Esophagus muscularis mucosa (tissue), 3 donors: ENCODE results near the gene RRAD.

Source experiments
- POLR2A ChIP-seq: fragments of 450-650 bp; IDR thresholded peaks from one replicate; pipeline ENCODE4 v1.6.1; 2017; ENCODE audit warnings: antibody characterized with exemption, moderate library complexity, mild to moderate bottlenecking, low read depth
- POLR2AphosphoS5 ChIP-seq, 2 donors: sonication (generic); formaldehyde crosslinking; IDR thresholded peaks; one replicate each; pipeline ENCODE4 v1.6.1; 2017; ENCODE audit warnings: antibody characterized with exemption in 2 of 2
- TF ChIP-seq, protein P1 (sequence below), 3 experiments: fragments of 200-600 bp in 2 of 3; fragments of 450-650 bp in 1 of 3; sonication (generic) in 2 of 3; IDR thresholded peaks; one replicate each; pipeline ENCODE4 v1.5.1; 2017 to 2019; ENCODE audit warnings: antibody characterized with exemption in 3 of 3, mild to moderate bottlenecking in 2 of 3, moderate library complexity in 1 of 3

DNA sequence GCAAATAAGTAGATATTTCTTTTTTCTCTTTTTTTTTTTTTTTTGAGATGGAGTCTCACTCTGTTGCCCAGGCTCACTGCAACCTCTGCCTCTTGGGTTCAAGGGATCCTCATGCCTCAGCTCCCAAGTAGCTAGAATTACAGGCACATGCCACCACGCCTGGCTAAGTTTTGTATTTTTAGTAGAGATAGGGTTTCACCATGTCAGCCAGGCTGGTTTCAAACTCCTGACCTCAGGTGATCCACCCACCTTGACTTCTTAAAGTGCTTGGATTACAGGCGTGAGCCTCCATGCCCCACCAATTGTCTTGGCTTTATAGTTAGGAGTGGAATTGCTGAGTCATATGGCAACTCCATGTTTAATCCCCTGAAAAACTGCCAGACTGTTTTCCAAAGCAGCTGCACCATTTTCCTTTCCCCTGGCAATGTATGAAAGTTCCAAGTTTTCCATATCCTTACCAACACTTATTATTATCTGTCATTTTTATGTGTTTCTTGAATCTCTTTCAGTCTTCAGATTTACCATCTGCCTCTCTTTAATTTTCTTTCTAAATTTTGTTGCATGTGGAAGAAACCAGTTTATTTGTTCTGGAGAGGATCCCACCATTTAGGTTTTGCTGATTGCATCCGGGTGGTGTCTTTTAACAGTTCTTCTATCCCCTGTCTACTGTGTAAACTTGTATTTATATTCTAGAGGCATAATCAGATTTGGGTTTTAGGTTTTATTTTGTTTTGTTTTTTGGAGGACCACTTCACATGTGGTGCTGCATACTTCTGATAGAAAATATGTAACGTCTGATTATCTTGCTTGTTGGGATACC is 25.8 kb upstream of the RRAD start:
- TF ChIP-seq, protein P1, sequence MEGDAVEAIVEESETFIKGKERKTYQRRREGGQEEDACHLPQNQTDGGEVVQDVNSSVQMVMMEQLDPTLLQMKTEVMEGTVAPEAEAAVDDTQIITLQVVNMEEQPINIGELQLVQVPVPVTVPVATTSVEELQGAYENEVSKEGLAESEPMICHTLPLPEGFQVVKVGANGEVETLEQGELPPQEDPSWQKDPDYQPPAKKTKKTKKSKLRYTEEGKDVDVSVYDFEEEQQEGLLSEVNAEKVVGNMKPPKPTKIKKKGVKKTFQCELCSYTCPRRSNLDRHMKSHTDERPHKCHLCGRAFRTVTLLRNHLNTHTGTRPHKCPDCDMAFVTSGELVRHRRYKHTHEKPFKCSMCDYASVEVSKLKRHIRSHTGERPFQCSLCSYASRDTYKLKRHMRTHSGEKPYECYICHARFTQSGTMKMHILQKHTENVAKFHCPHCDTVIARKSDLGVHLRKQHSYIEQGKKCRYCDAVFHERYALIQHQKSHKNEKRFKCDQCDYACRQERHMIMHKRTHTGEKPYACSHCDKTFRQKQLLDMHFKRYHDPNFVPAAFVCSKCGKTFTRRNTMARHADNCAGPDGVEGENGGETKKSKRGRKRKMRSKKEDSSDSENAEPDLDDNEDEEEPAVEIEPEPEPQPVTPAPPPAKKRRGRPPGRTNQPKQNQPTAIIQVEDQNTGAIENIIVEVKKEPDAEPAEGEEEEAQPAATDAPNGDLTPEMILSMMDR (IDR thresholded peaks at IDR 0.05) = no peak
- TF ChIP-seq POLR2AphosphoS5 (IDR thresholded peaks at IDR 0.05) (no peak), POLR2A (no peak)
